ENCODE data around the gene SMIM43.
"Not testable (repeated sequence)": the region's sequence is repeated elsewhere in the genome, so short reads cannot be mapped to it uniquely, and the experiment has no call there.

Gene SMIM43

GRCh38 chr4:121734571-121734970, 30.4 kb downstream of the SMIM43 start:
- DNase-seq (ENCODE audit: low spot score): no peak

GRCh38 chr4:121733942-121734341, 31.0 kb downstream of the SMIM43 start:
- no peak for DNase-seq (ENCODE audit: low spot score)

GRCh38 chr4:121729753-121730152, 35.2 kb downstream of the SMIM43 start:
- not testable (repeated sequence) for DNase-seq (ENCODE audit: low spot score)

- no peak for DNase-seq (ENCODE audit: low spot score)
Observed at GRCh38 chr4:121728798-121729226, 36.2 kb downstream of the SMIM43 start.

GRCh38 chr4:121728066-121728465, 36.9 kb downstream of the SMIM43 start:
- DNase-seq (ENCODE audit: low spot score): no peak

GRCh38 chr4:121726642-121727268, 38.2 kb downstream of the SMIM43 start:
- DNase-seq (ENCODE audit: low spot score): peak; percentile 40

GRCh38 chr4:121724671-121725070, 40.3 kb downstream of the SMIM43 start:
- no peak for DNase-seq (ENCODE audit: low spot score)

- DNase-seq (ENCODE audit: low spot score): no peak
Observed at GRCh38 chr4:121721700-121722099, 43.3 kb downstream of the SMIM43 start.

GRCh38 chr4:121720109-121720508, 44.9 kb downstream of the SMIM43 start:
- DNase-seq (ENCODE audit: low spot score): no peak

GRCh38 chr4:121717680-121718237, 47.2 kb downstream of the SMIM43 start:
- DNase-seq (ENCODE audit: low spot score): no peak

GRCh38 chr4:121714548-121714947, 50.4 kb downstream of the SMIM43 start:
- no peak for DNase-seq (ENCODE audit: low spot score)

- no peak for DNase-seq (ENCODE audit: low spot score)
Observed at GRCh38 chr4:121712783-121713182, 52.2 kb downstream of the SMIM43 start.

GRCh38 chr4:121712001-121712651, 52.8 kb downstream of the SMIM43 start:
- no peak for DNase-seq (ENCODE audit: low spot score)

GRCh38 chr4:121711263-121712000, 53.5 kb downstream of the SMIM43 start:
- DNase-seq (ENCODE audit: low spot score): peak; percentile 49

GRCh38 chr4:121709766-121710405, 55.1 kb downstream of the SMIM43 start:
- DNase-seq (ENCODE audit: low spot score): no peak
